ENCODE data around the gene MCOLN1.

GRCh38 chr19:7565332-7565731, 42.9 kb downstream of the MCOLN1 start:
- no peak for TF ChIP-seq CTCF (IDR thresholded peaks at IDR 0.05; ENCODE audit: poor library complexity)
- TF ChIP-seq EZH2 (IDR thresholded peaks at IDR 0.05; ENCODE audit: borderline replicate concordance): no peak
- no peak for TF ChIP-seq EZH2phosphoT487 (IDR thresholded peaks at IDR 0.05; ENCODE audit: low read depth, severe bottlenecking, unreplicated experiment)

Data from hepatocyte (in vitro differentiated cells).